ENCODE measurements around the gene GJA3.

Gene GJA3

GRCh38 chr13:20130012-20130411, 30.8 kb downstream of the GJA3 start:
- CTCF ChIA-PET, result no interaction called here
- H3K27ac ChIP-seq, result no peak overlapping the region
- no peak for DNase-seq (ENCODE audit: low spot score)
- TF ChIP-seq CTCF (conservative IDR thresholded peaks at IDR 0.05; ENCODE audit: low read depth), result no peak
- POLR2A ChIA-PET (ENCODE audit: low non-redundant PET), result no interaction called here

GRCh38 chr13:20129076-20129475, 31.8 kb downstream of the GJA3 start:
- DNase-seq (ENCODE audit: low spot score), result no peak
- TF ChIP-seq CTCF (conservative IDR thresholded peaks at IDR 0.05; ENCODE audit: low read depth), result no peak
- ChIA-PET POLR2A (ENCODE audit: low non-redundant PET) (no interaction called here), CTCF (interaction anchor here (0.6 to 0.7 kb wide), 2 partner anchors 31 to 1051 kb away, joined by 4 to 5 read pairs; no protein-coding TSS in a partner anchor)
- H3K27ac ChIP-seq, result no peak overlapping the region

- ChIA-PET CTCF (interaction anchor here (0.6 to 1.3 kb wide), 6 partner anchors 10 to 1052 kb away, joined by 3 to 6 read pairs (median 4); no protein-coding TSS in a partner anchor), POLR2A (ENCODE audit: low non-redundant PET) (no interaction called here)
- TF ChIP-seq CTCF (conservative IDR thresholded peaks at IDR 0.05; ENCODE audit: low read depth), result peak; percentile 47
- DNase-seq (ENCODE audit: low spot score), result no peak
- H3K27ac ChIP-seq, result peak overlapping the region; percentile 75
Measured at GRCh38 chr13:20128459-20128931, 32.4 kb downstream of the GJA3 start.

GRCh38 chr13:20127562-20128458, 33.0 kb downstream of the GJA3 start:
- TF ChIP-seq CTCF (conservative IDR thresholded peaks at IDR 0.05; ENCODE audit: low read depth), result peak; percentile 71
- peak overlapping the region; percentile 75 for H3K27ac ChIP-seq
- ChIA-PET CTCF (interaction anchor here (0.6 to 1.3 kb wide), 9 partner anchors 10 to 689 kb away, joined by 3 to 6 read pairs (median 3); no protein-coding TSS in a partner anchor), POLR2A (ENCODE audit: low non-redundant PET) (no interaction called here)
- no peak for DNase-seq (ENCODE audit: low spot score)

GRCh38 chr13:20127262-20127561, 33.6 kb downstream of the GJA3 start:
- no peak for DNase-seq (ENCODE audit: low spot score)
- no peak for TF ChIP-seq CTCF (conservative IDR thresholded peaks at IDR 0.05; ENCODE audit: low read depth)
- ChIA-PET POLR2A (ENCODE audit: low non-redundant PET) (no interaction called here), CTCF (interaction anchor here (0.6 to 1.3 kb wide), 8 partner anchors 9 to 689 kb away, joined by 3 to 6 read pairs (median 4); no protein-coding TSS in a partner anchor)
- peak overlapping the region; percentile 75 for H3K27ac ChIP-seq

GRCh38 chr13:20126541-20127261, 34.2 kb downstream of the GJA3 start:
- POLR2A ChIA-PET (ENCODE audit: low non-redundant PET), result no interaction called here
- peak overlapping the region; percentile 75 for H3K27ac ChIP-seq
- DNase-seq (ENCODE audit: low spot score), result no peak
- TF ChIP-seq CTCF (conservative IDR thresholded peaks at IDR 0.05; ENCODE audit: low read depth), result no peak
- CTCF ChIA-PET, result interaction anchor here (0.5 to 1.0 kb wide), 4 partner anchors 13 to 1271 kb away, joined by 3 to 4 read pairs (median 3); partner anchors contain the start of gene GJA3
